Neural cell (in vitro differentiated cells): ENCODE measurements around the gene NFILZ. TPM values are rescaled to one million over a fixed set of nuclear protein-coding genes. Genes with fewer than 3 reads are reported as not detected.
"Not testable (repeated sequence)": the region's sequence is repeated elsewhere in the genome, so short reads cannot be mapped to it uniquely, and the experiment has no call there.

Source experiments
- H2AFZ ChIP-seq: fragments of 200-600, 300-800 bp; sonication (generic), shearing (Covaris generic); 2 replicates; pipeline ENCODE4 v1.6.0; 2014; ENCODE audit warnings: low read depth, mild to moderate bottlenecking, antibody characterized with exemption, low read length, moderate library complexity
- H3F3A ChIP-seq: fragments of 200-600 bp; shearing (Covaris generic); 2 replicates; pipeline ENCODE4 v1.6.1; 2016; ENCODE audit warnings: mild to moderate bottlenecking, moderate library complexity, mixed read lengths, antibody characterized with exemption, low read length; ENCODE audit not compliant: insufficient read depth, poor library complexity, severe bottlenecking
- H3K27ac ChIP-seq: fragments of 200-600, 300-800 bp; sonication (generic), shearing (Covaris generic); 2 replicates; pipeline ENCODE4 v1.5.1; 2014; ENCODE audit warnings: mild to moderate bottlenecking, low read length, moderate library complexity
- H3K27me3 ChIP-seq: fragments of 300-800, 200-600 bp; sonication (generic), shearing (Covaris generic); 2 replicates; pipeline ENCODE4 v1.6.0; 2014; ENCODE audit warnings: mild to moderate bottlenecking, low read depth, low read length, moderate library complexity; ENCODE audit not compliant: insufficient read depth
- H3K36me3 ChIP-seq: fragments of 300-800, 200-600 bp; sonication (generic), shearing (Covaris generic); 2 replicates; pipeline ENCODE4 v1.5.1; 2014; ENCODE audit warnings: mild to moderate bottlenecking, antibody characterized with exemption, low read length, moderate library complexity; ENCODE audit not compliant: insufficient read depth
- H3K4me2 ChIP-seq: fragments of 300-800, 200-600 bp; sonication (generic), shearing (Covaris generic); 2 replicates; pipeline ENCODE4 v1.6.0; 2014; ENCODE audit warnings: mild to moderate bottlenecking, low read length
- H3K4me3 ChIP-seq: fragments of 300-800, 200-600 bp; sonication (generic), shearing (Covaris generic); 2 replicates; pipeline ENCODE4 v1.5.1; 2014; ENCODE audit warnings: mild to moderate bottlenecking, low read length, moderate library complexity
- H3K79me2 ChIP-seq: fragments of 200-600 bp; shearing (Covaris generic); replicated peaks from 2 replicates; pipeline ENCODE4 v1.6.0; 2014; ENCODE audit warnings: mild to moderate bottlenecking, low read length, moderate library complexity; ENCODE audit not compliant: insufficient read depth
- H3K9ac ChIP-seq: fragments of 300-800, 200-600 bp; sonication (generic), shearing (Covaris generic); 2 replicates; pipeline ENCODE4 v1.6.1; 2016; ENCODE audit warnings: mild to moderate bottlenecking, low read length, mixed read lengths
- H3K9me2 ChIP-seq: fragments of 200-600 bp; shearing (Covaris generic); 2 replicates; pipeline ENCODE4 v1.6.1; 2016; ENCODE audit warnings: mild to moderate bottlenecking, low read length, mixed read lengths; ENCODE audit not compliant: insufficient read depth
- H3K9me3 ChIP-seq: fragments of 200-600, 300-800 bp; sonication (generic), shearing (Covaris generic); 2 replicates; pipeline ENCODE4 v1.6.1; 2016; ENCODE audit warnings: mild to moderate bottlenecking, mixed run types, low read length, moderate library complexity, mixed read lengths
- H4K20me1 ChIP-seq: fragments of 200-600 bp; shearing (Covaris generic); 2 replicates; pipeline ENCODE4 v1.6.1; 2016; ENCODE audit warnings: mild to moderate bottlenecking, mixed run types; ENCODE audit not compliant: insufficient read depth
- CTCF ChIP-seq: fragments of 450-650 bp; IDR thresholded peaks from 2 replicates; pipeline ENCODE4 v1.5.1; 2014; ENCODE audit warnings: antibody characterized with exemption, mild to moderate bottlenecking, moderate library complexity; ENCODE audit not compliant: poor library complexity, severe bottlenecking
- EP300 ChIP-seq: fragments of 450-650 bp; conservative IDR thresholded peaks from 2 replicates; pipeline ENCODE4 v1.6.1; 2014; ENCODE audit warnings: antibody characterized with exemption, mild to moderate bottlenecking, moderate library complexity; ENCODE audit not compliant: poor library complexity, severe bottlenecking
- EZH2 ChIP-seq: fragments of 200-600, 300-800 bp; shearing (Covaris generic), sonication (generic); IDR thresholded peaks from 2 replicates; pipeline ENCODE4 v1.6.1; 2014; ENCODE audit warnings: antibody characterized with exemption, low read length, borderline replicate concordance, mild to moderate bottlenecking; ENCODE audit not compliant: insufficient read depth, poor library complexity, severe bottlenecking
- MXI1 ChIP-seq: fragments of 450-650 bp; conservative IDR thresholded peaks from 2 replicates; pipeline ENCODE4 v1.6.1; 2014; ENCODE audit warnings: antibody characterized with exemption, mild to moderate bottlenecking; ENCODE audit not compliant: poor library complexity, severe bottlenecking
- POLR2AphosphoS5 ChIP-seq: IDR thresholded peaks from 2 replicates; pipeline ENCODE4 v1.6.1; 2012
- RAD21 ChIP-seq: fragments of 450-650 bp; conservative IDR thresholded peaks from 2 replicates; pipeline ENCODE4 v1.6.1; 2014; ENCODE audit warnings: antibody characterized with exemption, mild to moderate bottlenecking, moderate library complexity
- SMC3 ChIP-seq: fragments of 450-650 bp; conservative IDR thresholded peaks from 2 replicates; pipeline ENCODE4 v1.6.1; 2014; ENCODE audit warnings: antibody characterized with exemption, mild to moderate bottlenecking, moderate library complexity; ENCODE audit not compliant: poor library complexity
- TAF1 ChIP-seq: IDR thresholded peaks from 2 replicates; pipeline ENCODE4 v1.6.1; 2012; ENCODE audit warnings: low read depth
- polyA plus RNA-seq: library from polyadenylated mRNA; depleted of rRNA; stranded (reverse); fragments of >200 nt; gene quantifications from 2 replicates; pipeline ENCODE4 v1.2.3, GENCODE V29; 2014
- TF ChIP-seq, protein P1 (sequence below): IDR thresholded peaks from 2 replicates; pipeline ENCODE4 v1.6.1; 2012; ENCODE audit warnings: borderline replicate concordance

Gene NFILZ
- polyA plus RNA-seq, 1 donor from 2014 or later: not detected

- H2AFZ ChIP-seq: no peak overlapping the region
- no peak overlapping the region for H3K9ac ChIP-seq
- H3K79me2 ChIP-seq: no peaks in the 10 kb centered on the region
- no peak overlapping the region for H3K27ac ChIP-seq
- H3F3A ChIP-seq: no peaks in the 10 kb centered on the region
- TF ChIP-seq MXI1: no peak
- TF ChIP-seq EZH2: no peak
- TF ChIP-seq TAF1: no peak
- TF ChIP-seq CTCF: no peak
- TF ChIP-seq POLR2AphosphoS5: no peak
- no peak for TF ChIP-seq RAD21
- TF ChIP-seq SMC3: no peak
- TF ChIP-seq, protein P1, sequence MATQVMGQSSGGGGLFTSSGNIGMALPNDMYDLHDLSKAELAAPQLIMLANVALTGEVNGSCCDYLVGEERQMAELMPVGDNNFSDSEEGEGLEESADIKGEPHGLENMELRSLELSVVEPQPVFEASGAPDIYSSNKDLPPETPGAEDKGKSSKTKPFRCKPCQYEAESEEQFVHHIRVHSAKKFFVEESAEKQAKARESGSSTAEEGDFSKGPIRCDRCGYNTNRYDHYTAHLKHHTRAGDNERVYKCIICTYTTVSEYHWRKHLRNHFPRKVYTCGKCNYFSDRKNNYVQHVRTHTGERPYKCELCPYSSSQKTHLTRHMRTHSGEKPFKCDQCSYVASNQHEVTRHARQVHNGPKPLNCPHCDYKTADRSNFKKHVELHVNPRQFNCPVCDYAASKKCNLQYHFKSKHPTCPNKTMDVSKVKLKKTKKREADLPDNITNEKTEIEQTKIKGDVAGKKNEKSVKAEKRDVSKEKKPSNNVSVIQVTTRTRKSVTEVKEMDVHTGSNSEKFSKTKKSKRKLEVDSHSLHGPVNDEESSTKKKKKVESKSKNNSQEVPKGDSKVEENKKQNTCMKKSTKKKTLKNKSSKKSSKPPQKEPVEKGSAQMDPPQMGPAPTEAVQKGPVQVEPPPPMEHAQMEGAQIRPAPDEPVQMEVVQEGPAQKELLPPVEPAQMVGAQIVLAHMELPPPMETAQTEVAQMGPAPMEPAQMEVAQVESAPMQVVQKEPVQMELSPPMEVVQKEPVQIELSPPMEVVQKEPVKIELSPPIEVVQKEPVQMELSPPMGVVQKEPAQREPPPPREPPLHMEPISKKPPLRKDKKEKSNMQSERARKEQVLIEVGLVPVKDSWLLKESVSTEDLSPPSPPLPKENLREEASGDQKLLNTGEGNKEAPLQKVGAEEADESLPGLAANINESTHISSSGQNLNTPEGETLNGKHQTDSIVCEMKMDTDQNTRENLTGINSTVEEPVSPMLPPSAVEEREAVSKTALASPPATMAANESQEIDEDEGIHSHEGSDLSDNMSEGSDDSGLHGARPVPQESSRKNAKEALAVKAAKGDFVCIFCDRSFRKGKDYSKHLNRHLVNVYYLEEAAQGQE: no peak
- TF ChIP-seq EP300: no peak
- H3K9me3 ChIP-seq: no peaks in the 10 kb centered on the region
- H3K36me3 ChIP-seq: no peaks in the 10 kb centered on the region
- no peaks in the 10 kb centered on the region for H4K20me1 ChIP-seq
- H3K4me3 ChIP-seq: no peak overlapping the region
- no peaks in the 10 kb centered on the region for H3K9me2 ChIP-seq
- H3K27me3 ChIP-seq: no peaks in the 10 kb centered on the region
- no peak overlapping the region for H3K4me2 ChIP-seq
Observed at GRCh38 chr19:8618751-8619150, 11.7 kb upstream of the NFILZ start.

GRCh38 chr19:8622886-8623285, 7.5 kb upstream of the NFILZ start:
- not testable (repeated sequence) for H3K4me2 ChIP-seq, H3K36me3 ChIP-seq, H3K27ac ChIP-seq, H3K9ac ChIP-seq, H3F3A ChIP-seq, H3K9me3 ChIP-seq, H3K4me3 ChIP-seq, H2AFZ ChIP-seq, H4K20me1 ChIP-seq, H3K79me2 ChIP-seq, H3K9me2 ChIP-seq, H3K27me3 ChIP-seq

GRCh38 chr19:8626842-8627241, 3.6 kb upstream of the NFILZ start:
- TF ChIP-seq RAD21 (no peak), CTCF (no peak), SMC3 (no peak), MXI1 (no peak), EZH2 (no peak), TAF1 (no peak), POLR2AphosphoS5 (no peak), EP300 (no peak)
- TF ChIP-seq, protein P1: no peak
- Histone ChIP-seq H3F3A (no peaks in the 10 kb centered on the region), H3K9me3 (no peaks in the 10 kb centered on the region), H3K36me3 (no peaks in the 10 kb centered on the region), H3K9me2 (no peaks in the 10 kb centered on the region), H3K4me2 (no peak overlapping the region), H4K20me1 (no peaks in the 10 kb centered on the region), H3K27me3 (no peaks in the 10 kb centered on the region), H2AFZ (no peak overlapping the region), H3K4me3 (no peak overlapping the region), H3K9ac (no peak overlapping the region), H3K79me2 (no peaks in the 10 kb centered on the region), H3K27ac (no peak overlapping the region)
